ENCODE measurements around the gene FAM72C.
"Not testable (repeated sequence)": the region's sequence is repeated elsewhere in the genome, so short reads cannot be mapped to it uniquely, and the experiment has no call there.

Gene FAM72C

DNA sequence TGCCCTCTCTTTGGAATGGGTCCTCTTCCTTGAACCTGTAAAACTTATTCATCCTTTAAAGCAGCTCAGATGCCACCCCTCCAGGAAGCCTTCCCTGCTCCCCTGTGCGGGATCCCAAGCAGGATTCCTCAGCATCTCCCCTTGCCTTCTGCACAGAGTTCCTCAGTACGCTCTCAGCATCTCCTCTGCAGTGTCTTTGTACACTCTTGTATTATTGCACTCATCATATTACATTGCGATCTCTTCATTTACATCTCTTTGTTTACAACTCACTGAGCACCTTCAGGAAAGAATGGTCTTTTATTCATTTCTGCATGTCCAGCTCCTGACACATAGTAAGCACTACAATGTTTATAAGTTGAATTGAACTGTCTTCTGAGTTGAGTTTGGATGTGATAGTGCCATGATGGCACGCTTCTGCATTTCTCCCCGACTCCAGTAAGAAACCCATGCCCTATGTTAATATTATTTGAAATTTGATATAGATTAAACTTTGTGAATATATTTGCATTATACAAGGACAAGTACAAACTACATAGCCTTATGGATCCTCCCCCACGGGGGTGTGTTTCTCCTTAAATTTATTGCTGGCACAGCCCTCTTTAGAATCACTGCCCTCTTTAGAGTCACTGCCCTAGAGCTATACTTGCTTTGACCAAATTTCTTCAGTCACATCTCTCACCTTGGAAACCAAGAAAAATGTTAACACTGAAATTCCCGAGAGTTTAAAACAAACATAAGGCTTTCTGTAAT is 13.1 kb upstream of the FAM72C start:
- DNase-seq = not testable (repeated sequence)

DNA sequence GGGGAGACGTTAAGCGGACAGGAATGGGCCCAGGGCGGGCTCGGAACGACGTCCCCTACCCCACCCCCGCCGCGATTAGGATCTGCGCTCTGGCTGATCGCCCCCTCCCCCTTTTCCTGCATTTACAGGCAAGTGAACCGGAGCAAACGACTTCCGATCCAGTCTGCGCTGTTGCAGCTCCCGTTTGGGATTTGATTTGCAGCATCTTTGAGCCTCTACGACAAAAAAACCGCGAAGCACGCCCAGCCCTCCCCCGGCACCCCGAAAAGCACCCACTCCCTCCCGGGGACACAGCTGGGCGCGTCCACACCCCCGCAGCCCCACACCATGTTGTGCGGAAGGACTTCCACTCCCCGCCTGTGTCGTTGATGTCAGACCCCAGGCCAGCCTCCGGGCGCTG is 2.6 kb upstream of the FAM72C start:
- DNase-seq = not testable (repeated sequence)

GRCh38 chr1:143973876-143974414 is 2.2 kb upstream of the FAM72C start:
- not testable (repeated sequence) for DNase-seq

DNA sequence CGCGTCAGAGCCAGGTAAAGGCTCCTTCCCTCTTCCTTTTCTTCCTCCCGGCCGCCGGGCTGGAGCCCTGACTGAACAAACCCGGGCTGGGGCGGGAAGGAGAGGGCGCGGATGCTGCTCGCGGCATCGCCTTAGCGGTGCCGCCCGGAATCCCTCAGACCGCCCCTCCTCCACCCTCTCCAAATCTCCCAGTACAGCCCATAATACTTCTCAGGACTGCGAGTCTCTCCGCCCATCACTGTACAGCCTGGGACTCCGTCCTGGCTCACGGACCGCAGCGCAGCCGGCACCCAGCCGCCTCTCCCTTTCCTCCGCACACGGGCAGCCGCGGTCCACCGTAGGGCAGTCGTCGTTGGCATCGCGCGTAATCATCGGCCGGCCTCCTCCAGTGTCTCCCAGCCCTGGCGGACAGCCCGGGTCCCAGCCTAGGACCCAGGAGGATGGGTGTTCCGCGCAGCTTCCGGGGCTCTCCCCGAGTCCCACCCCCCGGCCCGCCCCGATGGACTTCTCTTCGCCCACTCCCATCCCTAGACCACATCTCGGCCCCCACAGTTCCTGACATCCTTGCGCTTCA is 1.1 kb upstream of the FAM72C start:
- DNase-seq = not testable (repeated sequence)

GRCh38 chr1:143965860-143966259 is 5.9 kb downstream of the FAM72C start:
- DNase-seq = not testable (repeated sequence)

DNA sequence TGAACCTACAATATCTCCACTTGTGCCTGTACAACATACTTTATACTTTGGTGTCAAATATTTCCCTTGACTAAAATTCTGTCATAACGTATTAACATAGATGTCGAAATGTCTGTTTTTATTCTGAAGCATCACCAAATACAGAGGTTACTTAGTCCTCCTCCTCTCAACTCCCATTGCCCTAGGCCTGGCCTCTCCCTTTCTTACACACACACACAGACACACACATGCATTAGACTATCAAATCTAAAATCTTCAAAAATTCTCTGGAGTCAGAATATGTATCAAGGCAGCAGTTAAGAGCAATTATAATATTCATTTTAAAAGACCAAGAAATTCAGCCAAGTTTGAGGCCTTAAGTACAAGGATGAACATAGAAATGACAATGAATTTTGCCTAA is 7.5 kb downstream of the FAM72C start:
- DNase-seq = not testable (repeated sequence)

DNA sequence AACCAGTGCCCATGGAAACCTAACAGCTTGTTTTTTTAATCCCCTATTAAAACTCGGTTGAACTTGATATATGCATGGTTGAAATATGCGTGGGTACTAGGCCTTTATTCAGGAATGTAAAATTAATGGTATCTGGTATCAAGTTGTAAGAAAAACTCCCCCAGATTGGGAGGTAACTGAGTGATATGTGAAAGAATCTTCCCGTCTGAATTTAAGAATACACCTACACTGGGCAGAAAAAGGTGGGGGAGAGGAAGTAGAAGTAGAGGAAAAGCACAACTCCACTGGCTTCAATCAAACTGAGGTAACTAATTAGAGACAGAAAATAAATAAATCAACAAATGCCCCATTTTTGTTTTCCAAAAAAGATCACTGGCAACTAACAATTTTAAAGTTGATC is 15.9 kb downstream of the FAM72C start:
- DNase-seq = not testable (repeated sequence)

DNA sequence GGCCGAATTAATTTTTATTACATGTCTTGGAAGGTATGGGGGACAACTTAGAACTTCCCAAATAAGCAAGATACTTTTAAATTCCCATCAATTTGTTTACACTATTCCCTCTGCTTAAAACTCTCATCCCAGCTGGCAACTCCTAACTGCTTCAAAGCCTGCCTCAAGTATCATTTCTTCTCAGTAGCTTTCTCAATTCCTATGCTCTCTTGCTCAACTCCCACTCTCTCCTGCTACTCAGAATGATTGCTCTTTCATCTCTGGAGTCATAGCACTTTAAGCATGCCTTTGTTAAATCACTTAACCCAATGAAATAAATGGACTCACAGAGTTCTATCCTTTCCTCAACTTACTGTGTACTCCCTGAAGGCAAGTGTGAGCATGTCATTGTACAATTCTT is 18.9 kb downstream of the FAM72C start:
- not testable (repeated sequence) for DNase-seq

DNA sequence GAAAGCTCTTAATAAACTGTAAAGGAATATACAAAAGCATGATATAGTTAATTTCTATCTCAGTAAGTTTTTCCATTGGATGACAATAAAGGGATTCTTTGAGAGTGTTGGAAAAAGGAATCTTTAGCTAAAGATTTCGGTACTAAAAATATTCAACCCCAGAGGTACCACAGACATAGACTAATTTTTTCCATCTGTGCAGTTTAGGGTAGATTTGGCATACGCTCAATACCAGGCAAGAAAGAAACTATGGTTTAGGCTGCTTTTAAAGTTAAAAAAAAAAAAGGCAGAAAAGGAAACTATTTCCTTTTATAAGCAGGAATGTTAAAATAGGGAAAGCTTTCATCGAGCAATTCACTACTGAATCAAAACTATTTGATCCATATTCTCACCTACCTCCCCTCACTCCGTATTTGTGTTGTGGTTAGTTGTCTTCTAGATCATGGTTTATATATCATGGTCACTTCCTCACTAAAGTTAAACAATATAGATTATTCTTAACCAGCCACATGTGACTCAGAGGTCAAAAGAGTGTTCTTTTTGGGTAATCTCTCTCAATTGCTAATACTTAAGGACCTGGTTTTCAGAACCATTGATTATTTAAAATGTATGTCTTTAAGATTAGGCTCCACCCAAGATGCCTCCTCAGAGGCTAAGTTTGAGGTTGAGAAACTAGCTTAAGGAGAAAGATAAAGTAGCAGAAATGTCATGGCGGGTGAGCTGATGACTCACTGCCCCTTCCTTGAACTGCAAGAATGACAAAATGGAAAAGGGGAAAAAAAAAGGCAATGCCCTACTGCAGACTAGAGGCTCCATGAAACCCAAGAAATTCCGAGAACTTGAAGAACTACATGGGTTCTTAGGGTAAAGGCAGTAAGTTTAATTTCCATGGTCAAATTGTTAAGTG is 20.0 kb downstream of the FAM72C start:
- DNase-seq = not testable (repeated sequence)

- DNase-seq = not testable (repeated sequence)
These were observed 24.0 kb downstream of the FAM72C start for GRCh38 chr1:143947749-143948148.

DNA sequence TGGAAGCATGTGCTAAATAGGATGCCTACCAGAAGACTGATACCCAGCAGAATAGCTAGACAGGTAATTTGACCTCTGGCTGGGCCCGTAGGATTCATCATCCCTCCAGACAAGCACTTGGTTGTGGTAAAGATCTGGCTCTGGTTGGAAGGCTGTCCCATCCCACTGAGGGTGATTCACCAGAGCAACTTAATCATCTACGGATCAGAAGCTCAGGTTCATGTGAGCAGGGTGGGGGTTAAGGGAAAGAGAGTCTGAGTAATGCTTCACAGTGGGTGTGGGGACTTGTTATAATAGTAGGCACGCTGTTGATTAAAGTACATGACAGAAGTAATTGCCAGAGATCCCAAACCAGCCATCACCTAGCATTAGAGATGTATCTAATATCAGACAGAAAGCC is 26.5 kb downstream of the FAM72C start:
- DNase-seq = not testable (repeated sequence)

GRCh38 chr1:143944576-143945240 is 27.1 kb downstream of the FAM72C start:
- not testable (repeated sequence) for DNase-seq

DNA sequence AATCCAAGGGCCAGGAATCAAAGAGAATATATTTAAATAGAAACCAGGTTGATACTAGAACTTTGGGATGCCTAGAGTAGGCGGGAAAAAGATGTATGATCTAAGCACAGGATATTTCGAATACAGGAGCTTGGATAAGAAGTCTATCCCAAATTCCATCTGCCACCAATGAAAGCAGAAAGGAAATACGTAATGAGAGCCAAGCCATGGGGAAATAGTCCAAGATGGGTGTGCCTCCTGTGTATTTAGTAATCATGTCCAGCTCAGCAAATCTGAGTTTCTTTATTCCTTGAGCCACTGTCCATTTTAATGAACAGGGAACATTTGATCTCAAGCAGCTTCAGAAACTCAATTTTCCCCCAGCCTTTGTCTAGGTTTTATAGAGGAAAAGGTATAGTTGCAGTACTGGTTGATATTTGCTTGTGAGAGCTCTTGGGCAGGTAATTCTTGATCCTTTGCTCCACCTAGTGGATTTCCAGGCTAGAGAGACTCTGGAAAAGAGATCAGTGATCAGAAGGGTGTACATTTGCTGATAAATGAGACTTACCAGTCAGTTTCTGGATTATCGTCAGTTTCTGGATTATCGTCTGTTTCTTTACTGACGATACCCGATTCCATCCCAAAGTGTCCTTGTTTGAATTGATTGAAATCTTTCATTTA is 28.3 kb downstream of the FAM72C start:
- DNase-seq = not testable (repeated sequence)

GRCh38 chr1:143942238-143942860 is 29.4 kb downstream of the FAM72C start:
- not testable (repeated sequence) for DNase-seq

GRCh38 chr1:143939666-143940065 is 32.1 kb downstream of the FAM72C start:
- not testable (repeated sequence) for DNase-seq

DNA sequence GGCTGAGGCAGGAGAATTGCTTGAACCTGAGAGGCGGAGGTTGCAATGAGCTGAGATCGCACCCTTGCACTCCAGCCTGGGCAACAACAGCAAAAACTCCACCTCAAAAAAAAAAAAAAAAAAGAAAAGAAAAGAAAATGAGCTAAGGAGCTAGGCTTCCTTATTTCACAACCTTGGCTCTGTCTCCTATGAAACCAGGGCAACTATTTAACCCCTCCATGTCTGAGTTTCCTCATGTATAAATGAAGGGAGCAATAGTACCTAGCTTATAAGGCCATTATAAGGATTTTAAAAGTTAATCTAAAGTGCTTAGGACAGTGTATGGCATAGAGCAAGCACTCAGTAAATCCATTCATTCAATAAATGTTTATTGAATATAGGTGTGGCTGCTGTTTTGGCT is 32.9 kb downstream of the FAM72C start:
- DNase-seq = not testable (repeated sequence)

GRCh38 chr1:143936457-143937115 is 35.2 kb downstream of the FAM72C start:
- DNase-seq = not testable (repeated sequence)

DNA sequence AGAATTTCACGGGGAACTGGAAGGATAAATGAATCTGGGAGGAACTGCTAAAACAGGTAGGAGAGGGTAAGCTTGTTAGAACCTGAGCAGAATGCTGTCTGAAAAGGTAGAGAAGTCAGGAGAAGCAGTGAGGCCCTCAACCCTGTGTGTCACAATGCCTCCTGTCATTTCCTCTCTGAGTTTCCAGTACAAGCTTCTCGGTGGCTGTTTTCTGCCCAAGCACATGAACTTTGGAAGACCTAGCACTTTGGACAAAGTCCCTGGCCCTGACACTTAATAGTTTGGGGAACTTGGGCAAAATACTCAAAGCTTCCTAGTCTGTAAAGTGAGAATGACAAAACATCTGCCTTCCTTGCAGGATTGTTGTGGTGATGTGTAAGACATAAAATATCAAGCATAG is 52.7 kb downstream of the FAM72C start:
- DNase-seq = not testable (repeated sequence)

DNA sequence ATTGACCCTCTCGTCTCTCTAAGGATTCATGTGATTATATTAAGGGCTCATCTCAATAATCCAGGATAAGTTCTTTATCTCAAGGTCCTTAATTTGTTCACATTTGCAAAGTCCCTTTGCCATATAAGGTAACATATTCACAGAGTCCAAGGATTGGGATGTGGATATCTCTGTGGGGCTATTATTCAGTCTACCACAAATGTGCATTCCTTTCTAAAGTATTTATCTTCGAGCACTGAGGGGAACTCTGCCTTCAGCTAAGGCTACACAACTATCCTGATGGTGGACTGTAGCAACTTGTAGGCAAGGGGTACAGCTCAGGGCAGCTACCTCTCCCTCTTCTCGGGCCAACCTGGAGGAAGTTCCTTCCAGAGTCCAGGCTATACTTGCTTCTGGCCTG is 53.2 kb downstream of the FAM72C start:
- not testable (repeated sequence) for DNase-seq

GRCh38 chr1:143913705-143914104 is 58.1 kb downstream of the FAM72C start:
- not testable (repeated sequence) for DNase-seq

Measured in DMS 273 treated with DMSO at 0.1 percent for 48 hours (cell line).